HEK293T (cell line): ENCODE data around the gene MTRF1.

ENCODE experiments used
- ARNT ChIP-seq: fragments of 450-650 bp; IDR thresholded peaks from 2 replicates; pipeline ENCODE4 v1.6.1; 2017; ENCODE audit warnings: mild to moderate bottlenecking
- BHLHE40 ChIP-seq: fragments of 450-650 bp; IDR thresholded peaks from 2 replicates; pipeline ENCODE4 v1.6.1; 2016; ENCODE audit warnings: mild to moderate bottlenecking, moderate library complexity, borderline replicate concordance
- CTBP1 ChIP-seq: fragments of 450-650 bp; IDR thresholded peaks from 2 replicates; pipeline ENCODE4 v1.6.1; 2016; ENCODE audit warnings: borderline replicate concordance
- ELF4 ChIP-seq: fragments of 450-650 bp; IDR thresholded peaks from 2 replicates; pipeline ENCODE4 v1.6.1; 2017; ENCODE audit warnings: antibody characterized with exemption
- FOXA1 ChIP-seq: fragments of 450-650 bp; IDR thresholded peaks from 2 replicates; pipeline ENCODE4 v1.6.1; 2016; ENCODE audit warnings: mild to moderate bottlenecking
- FOXK2 ChIP-seq: fragments of 450-650 bp; IDR thresholded peaks from 2 replicates; pipeline ENCODE4 v1.6.1; 2016; ENCODE audit warnings: mild to moderate bottlenecking
- FOXM1 ChIP-seq: fragments of 450-650 bp; IDR thresholded peaks from 2 replicates; pipeline ENCODE4 v1.6.1; 2017; ENCODE audit warnings: mild to moderate bottlenecking, borderline replicate concordance
- HDGF ChIP-seq: fragments of 450-650 bp; IDR thresholded peaks from 2 replicates; pipeline ENCODE4 v1.6.1; 2017; ENCODE audit warnings: antibody characterized with exemption, borderline replicate concordance
- L3MBTL2 ChIP-seq: fragments of 450-650 bp; conservative IDR thresholded peaks from 2 replicates; pipeline ENCODE4 v1.6.1; 2016; ENCODE audit warnings: mild to moderate bottlenecking
- NFRKB ChIP-seq: fragments of 450-650 bp; IDR thresholded peaks from 2 replicates; pipeline ENCODE4 v1.6.1; 2016; ENCODE audit warnings: mild to moderate bottlenecking, moderate library complexity
- SP1 ChIP-seq: fragments of 450-650 bp; IDR thresholded peaks from 2 replicates; pipeline ENCODE4 v1.6.1; 2017
- SUZ12 ChIP-seq: fragments of 450-650 bp; IDR thresholded peaks from 2 replicates; pipeline ENCODE4 v1.6.1; 2016; ENCODE audit warnings: mild to moderate bottlenecking
- ZNF384 ChIP-seq: fragments of 450-650 bp; IDR thresholded peaks from 2 replicates; pipeline ENCODE4 v1.6.1; 2016
- TF ChIP-seq, protein P1 (sequence below): fragments of 450-650 bp; IDR thresholded peaks from 2 replicates; pipeline ENCODE4 v1.6.1; 2016

DNA sequence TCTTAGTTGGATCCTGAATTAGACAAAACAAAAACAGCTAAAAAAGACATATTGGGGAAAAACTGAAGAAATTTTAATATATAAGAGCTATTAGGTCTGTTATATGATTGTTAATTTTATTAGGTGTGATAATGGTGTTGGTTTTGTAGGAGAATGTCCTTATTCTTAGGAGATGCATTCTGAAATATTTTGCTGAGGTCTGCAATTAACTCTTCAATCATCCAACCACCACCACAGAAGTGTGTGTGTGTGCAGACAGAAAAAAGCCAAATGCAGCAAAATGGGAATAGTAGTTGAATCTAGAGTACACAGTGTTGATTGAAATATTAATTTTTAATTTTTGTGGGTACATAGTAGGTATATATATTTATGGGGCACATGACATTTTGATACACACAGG is 56.9 kb downstream of the MTRF1 start:
- TF ChIP-seq, protein P1, sequence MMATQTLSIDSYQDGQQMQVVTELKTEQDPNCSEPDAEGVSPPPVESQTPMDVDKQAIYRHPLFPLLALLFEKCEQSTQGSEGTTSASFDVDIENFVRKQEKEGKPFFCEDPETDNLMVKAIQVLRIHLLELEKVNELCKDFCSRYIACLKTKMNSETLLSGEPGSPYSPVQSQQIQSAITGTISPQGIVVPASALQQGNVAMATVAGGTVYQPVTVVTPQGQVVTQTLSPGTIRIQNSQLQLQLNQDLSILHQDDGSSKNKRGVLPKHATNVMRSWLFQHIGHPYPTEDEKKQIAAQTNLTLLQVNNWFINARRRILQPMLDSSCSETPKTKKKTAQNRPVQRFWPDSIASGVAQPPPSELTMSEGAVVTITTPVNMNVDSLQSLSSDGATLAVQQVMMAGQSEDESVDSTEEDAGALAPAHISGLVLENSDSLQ: no peak
- TF ChIP-seq CTBP1 (no peak), FOXA1 (no peak), BHLHE40 (no peak), ELF4 (no peak), FOXK2 (no peak), SUZ12 (no peak), SP1 (no peak), ARNT (no peak), FOXM1 (no peak), NFRKB (no peak), HDGF (no peak), L3MBTL2 (no peak), ZNF384 (no peak)
